ENCODE measurements around the gene PMAIP1. TPM values are rescaled to one million over a fixed set of nuclear protein-coding genes. Genes with fewer than 3 reads are reported as not detected.

PMAIP1 gene
- total RNA-seq, 1 experiment from 2014 or later = 28.0 TPM

DNA sequence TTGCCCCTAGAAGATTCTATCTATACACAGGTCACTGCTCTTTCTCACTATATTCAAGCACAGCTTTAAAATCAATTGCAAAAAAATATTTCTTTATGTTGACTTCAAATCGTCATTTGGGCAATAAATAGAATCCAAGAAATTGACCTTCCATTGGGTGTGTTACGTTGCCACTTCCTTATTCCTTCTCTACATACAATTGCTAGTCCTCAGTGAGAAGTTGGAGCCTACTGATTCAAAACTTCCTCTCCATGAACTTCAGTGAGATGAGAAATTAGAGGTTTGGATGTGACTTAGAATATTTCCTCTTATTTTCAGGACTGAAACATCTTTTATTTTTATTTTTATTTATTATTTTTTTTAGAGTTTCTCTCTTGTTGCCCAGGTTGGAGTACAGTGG lies 40.3 kb downstream of the PMAIP1 start:
- Mint-ChIP-seq H3K27me3 (ENCODE audit: insufficient read depth, unreplicated experiment) (no peaks in the 10 kb centered on the region), H3K36me3 (ENCODE audit: insufficient read depth, unreplicated experiment) (no peaks in the 10 kb centered on the region), H3K4me3 (ENCODE audit: unreplicated experiment) (no peak overlapping the region), H3K27ac (ENCODE audit: low read depth, unreplicated experiment) (no peak overlapping the region), H3K4me1 (ENCODE audit: insufficient read depth, unreplicated experiment) (no peaks in the 10 kb centered on the region), H3K9me3 (ENCODE audit: unreplicated experiment) (no peaks in the 10 kb centered on the region)
- CTCF ChIA-PET = interaction anchor here (0.6 kb wide), 1 partner anchor 717 kb away, joined by 3 read pairs; no protein-coding TSS in a partner anchor
- POLR2A ChIA-PET = no interaction called here
- DNase-seq (ENCODE audit: unreplicated experiment) = no peak
- no TSS peak for BruUV-seq (replicated peaks)
- intact Hi-C loops (cut with micrococcal nuclease) = no loop called here
- TF ChIP-seq, protein P1, sequence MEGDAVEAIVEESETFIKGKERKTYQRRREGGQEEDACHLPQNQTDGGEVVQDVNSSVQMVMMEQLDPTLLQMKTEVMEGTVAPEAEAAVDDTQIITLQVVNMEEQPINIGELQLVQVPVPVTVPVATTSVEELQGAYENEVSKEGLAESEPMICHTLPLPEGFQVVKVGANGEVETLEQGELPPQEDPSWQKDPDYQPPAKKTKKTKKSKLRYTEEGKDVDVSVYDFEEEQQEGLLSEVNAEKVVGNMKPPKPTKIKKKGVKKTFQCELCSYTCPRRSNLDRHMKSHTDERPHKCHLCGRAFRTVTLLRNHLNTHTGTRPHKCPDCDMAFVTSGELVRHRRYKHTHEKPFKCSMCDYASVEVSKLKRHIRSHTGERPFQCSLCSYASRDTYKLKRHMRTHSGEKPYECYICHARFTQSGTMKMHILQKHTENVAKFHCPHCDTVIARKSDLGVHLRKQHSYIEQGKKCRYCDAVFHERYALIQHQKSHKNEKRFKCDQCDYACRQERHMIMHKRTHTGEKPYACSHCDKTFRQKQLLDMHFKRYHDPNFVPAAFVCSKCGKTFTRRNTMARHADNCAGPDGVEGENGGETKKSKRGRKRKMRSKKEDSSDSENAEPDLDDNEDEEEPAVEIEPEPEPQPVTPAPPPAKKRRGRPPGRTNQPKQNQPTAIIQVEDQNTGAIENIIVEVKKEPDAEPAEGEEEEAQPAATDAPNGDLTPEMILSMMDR (IDR thresholded peaks at IDR 0.05; ENCODE audit: unreplicated experiment) = no peak

DNA sequence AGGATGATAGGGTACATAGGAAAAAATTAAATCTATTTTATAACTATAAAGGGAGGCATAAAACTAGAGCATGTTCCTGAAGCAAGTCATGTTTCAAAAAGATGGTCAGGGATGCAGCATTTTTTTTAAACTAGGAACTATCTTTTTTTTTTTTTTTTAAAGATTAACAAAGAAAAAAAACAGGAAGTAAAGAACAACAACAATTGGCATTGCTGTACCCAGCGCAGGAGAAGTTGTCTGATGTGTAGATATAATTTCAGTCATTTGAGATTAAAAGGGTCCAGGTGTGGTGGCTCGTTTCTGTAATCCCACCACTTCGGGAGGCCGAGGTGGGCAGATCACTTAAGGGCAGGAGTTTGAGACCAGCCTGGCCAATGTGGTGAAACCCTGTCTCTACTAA lies 41.5 kb downstream of the PMAIP1 start:
- intact Hi-C loops (cut with micrococcal nuclease) = no loop called here
- BruUV-seq (replicated peaks) = no TSS peak
- Mint-ChIP-seq H3K27me3 (ENCODE audit: insufficient read depth, unreplicated experiment) (no peaks in the 10 kb centered on the region), H3K4me3 (ENCODE audit: unreplicated experiment) (no peak overlapping the region), H3K36me3 (ENCODE audit: insufficient read depth, unreplicated experiment) (no peaks in the 10 kb centered on the region), H3K9me3 (ENCODE audit: unreplicated experiment) (no peaks in the 10 kb centered on the region), H3K4me1 (ENCODE audit: insufficient read depth, unreplicated experiment) (no peaks in the 10 kb centered on the region), H3K27ac (ENCODE audit: low read depth, unreplicated experiment) (no peak overlapping the region)
- TF ChIP-seq, protein P1 (IDR thresholded peaks at IDR 0.05; ENCODE audit: unreplicated experiment) = no peak
- ChIA-PET CTCF (interaction anchor here (0.6 kb wide), 1 partner anchor 12 kb away, joined by 4 read pairs; no protein-coding TSS in a partner anchor), POLR2A (no interaction called here)
- DNase-seq (ENCODE audit: unreplicated experiment) = no peak

DNA sequence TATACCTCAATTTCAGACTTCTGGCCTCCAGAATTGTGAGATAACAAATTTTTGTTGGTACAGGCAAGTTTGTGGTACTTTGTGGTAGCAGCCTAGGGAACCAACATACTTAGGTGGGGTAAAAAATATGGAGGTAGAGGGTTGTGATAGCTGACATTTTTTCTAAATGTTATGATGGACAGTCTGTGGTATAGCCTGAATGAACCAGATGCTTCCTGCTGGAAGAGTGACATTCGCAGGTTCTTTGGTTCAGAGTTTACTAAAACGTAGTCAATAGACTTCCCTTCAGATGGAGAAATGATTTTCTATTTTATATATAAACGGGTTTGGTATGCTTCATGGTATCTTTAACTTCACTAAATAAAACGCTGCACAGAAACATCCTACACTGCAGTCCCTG lies 42.8 kb downstream of the PMAIP1 start:
- BruUV-seq (replicated peaks) = no TSS peak
- no peaks in the 10 kb centered on the region for H3K9me3 Mint-ChIP-seq (ENCODE audit: unreplicated experiment)
- no peak for DNase-seq (ENCODE audit: unreplicated experiment)
- H3K36me3 Mint-ChIP-seq (ENCODE audit: insufficient read depth, unreplicated experiment) = no peaks in the 10 kb centered on the region
- H3K4me1 Mint-ChIP-seq (ENCODE audit: insufficient read depth, unreplicated experiment) = no peaks in the 10 kb centered on the region
- H3K4me3 Mint-ChIP-seq (ENCODE audit: unreplicated experiment) = no peak overlapping the region
- H3K27ac Mint-ChIP-seq (ENCODE audit: low read depth, unreplicated experiment) = no peak overlapping the region
- POLR2A ChIA-PET = no interaction called here
- CTCF ChIA-PET = interaction anchor here (0.5 to 1.3 kb wide), 2 partner anchors 11 to 35 kb away, joined by 3 read pairs; no protein-coding TSS in a partner anchor
- intact Hi-C loops (cut with micrococcal nuclease) = no loop called here
- no peaks in the 10 kb centered on the region for H3K27me3 Mint-ChIP-seq (ENCODE audit: insufficient read depth, unreplicated experiment)
- TF ChIP-seq, protein P1 (IDR thresholded peaks at IDR 0.05; ENCODE audit: unreplicated experiment) = no peak

DNA sequence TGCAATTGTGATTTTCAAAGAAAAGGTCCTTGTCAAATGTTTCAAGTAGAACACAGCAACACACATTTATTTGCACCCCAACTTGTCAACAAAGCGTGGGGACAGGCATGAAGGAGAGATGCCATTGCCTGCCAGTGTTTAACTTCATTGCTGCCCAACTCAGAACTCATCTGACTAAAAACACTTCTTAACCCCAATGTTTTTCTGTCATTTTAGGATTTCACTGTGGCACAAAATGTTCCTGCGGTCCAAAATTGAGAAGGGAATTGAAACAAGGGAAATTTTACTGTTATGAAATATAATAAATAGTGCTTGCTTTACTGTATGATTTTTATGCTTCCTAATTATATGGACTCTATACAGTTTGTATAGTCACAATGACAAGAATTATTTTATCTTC lies 45.7 kb downstream of the PMAIP1 start:
- ChIA-PET POLR2A (no interaction called here), CTCF (interaction anchor here (0.5 to 0.6 kb wide), 2 partner anchors 9 to 522 kb away, joined by 3 to 4 read pairs; no protein-coding TSS in a partner anchor)
- BruUV-seq (replicated peaks) = no TSS peak
- Mint-ChIP-seq H3K9me3 (ENCODE audit: unreplicated experiment) (no peaks in the 10 kb centered on the region), H3K27ac (ENCODE audit: low read depth, unreplicated experiment) (no peak overlapping the region), H3K36me3 (ENCODE audit: insufficient read depth, unreplicated experiment) (no peaks in the 10 kb centered on the region), H3K4me1 (ENCODE audit: insufficient read depth, unreplicated experiment) (peaks cover 5% of the 10 kb centered on the region), H3K27me3 (ENCODE audit: insufficient read depth, unreplicated experiment) (no peaks in the 10 kb centered on the region), H3K4me3 (ENCODE audit: unreplicated experiment) (no peak overlapping the region)
- TF ChIP-seq, protein P1 (IDR thresholded peaks at IDR 0.05; ENCODE audit: unreplicated experiment) = no peak
- DNase-seq (ENCODE audit: unreplicated experiment) = no peak
- intact Hi-C loops (cut with micrococcal nuclease) = no loop called here

Data from MCF 10A (cell line).